SK-N-SH (cell line): Measurements from ENCODE around the gene CACNG4.

Experiments used
- ELF1 ChIP-seq: IDR thresholded peaks from 2 replicates; pipeline ENCODE4 v1.4.0; 2012
- EP300 ChIP-seq, 2 experiments: IDR thresholded peaks; 2 replicates each; pipeline versions ENCODE4 v1.4.0 to v1.6.1; 2012; ENCODE audit warnings: borderline replicate concordance in 1 of 2, low read depth in 1 of 2, low read length in 1 of 2
- RAD21 ChIP-seq: IDR thresholded peaks from 2 replicates; pipeline ENCODE4 v1.6.1; 2012; ENCODE audit warnings: mild to moderate bottlenecking, low read length
- RFX5 ChIP-seq: IDR thresholded peaks from 2 replicates; pipeline ENCODE4 v1.6.1; 2012; ENCODE audit warnings: mild to moderate bottlenecking, improper control_type of control experiment, low read length

DNA sequence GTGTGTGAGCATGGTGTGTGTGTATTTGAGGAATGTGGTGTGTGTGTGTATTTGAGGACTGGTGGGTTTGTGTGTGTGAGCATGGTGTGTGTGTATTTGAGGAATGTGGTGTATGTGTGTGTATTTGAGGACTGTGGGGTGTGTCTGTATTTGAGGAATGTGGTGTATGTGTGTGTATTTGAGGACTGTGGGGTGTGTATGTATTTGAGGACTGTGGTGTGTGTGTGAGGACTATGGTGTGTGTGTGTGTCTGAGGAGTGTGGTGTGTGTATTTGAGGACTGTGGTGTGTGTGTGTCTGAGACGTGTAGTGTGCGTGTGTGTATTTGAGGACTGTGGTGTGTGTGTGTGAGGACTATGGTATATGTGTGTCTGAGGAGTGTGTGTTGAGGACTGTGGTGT lies 61.8 kb downstream of the CACNG4 start:
- TF ChIP-seq RFX5 (no peak), RAD21 (no peak), ELF1 (no peak), EP300 (IDR thresholded peaks at IDR 0.05; ENCODE audit: borderline replicate concordance in 1 of 2, low read depth in 1 of 2, low read length in 1 of 2) (no peak)
